Neural crest cell (in vitro differentiated cells): Measurements from ENCODE around the gene TOX3. TPM values are rescaled to one million over a fixed set of nuclear protein-coding genes. Genes with fewer than 3 reads are reported as not detected.

Experiments
- DNase-seq: peaks from one replicate; pipeline ENCODE4 v3.0.0; 2021; ENCODE audit warnings: low read depth, mixed read lengths, low spot score
- H3K27ac Mint-ChIP-seq: one replicate; pipeline ENCODE4 v1.8.0; 2021; ENCODE audit warnings: mild to moderate bottlenecking, mixed read lengths; ENCODE audit not compliant: unreplicated experiment
- H3K27me3 Mint-ChIP-seq: 2 replicates; pipeline ENCODE4 v1.8.0; 2021; ENCODE audit warnings: low read depth, mild to moderate bottlenecking, mixed read lengths
- H3K36me3 Mint-ChIP-seq: 2 replicates; pipeline ENCODE4 v1.8.0; 2021; ENCODE audit warnings: low read depth, mild to moderate bottlenecking, mixed read lengths
- H3K4me1 Mint-ChIP-seq: 2 replicates; pipeline ENCODE4 v1.8.0; 2021; ENCODE audit warnings: mixed read lengths
- H3K4me3 Mint-ChIP-seq: one replicate; pipeline ENCODE4 v1.8.0; 2021; ENCODE audit warnings: mild to moderate bottlenecking, mixed read lengths
- H3K9me3 Mint-ChIP-seq: 2 replicates; pipeline ENCODE4 v1.8.0; 2021; ENCODE audit warnings: mixed read lengths
- CTCF ChIP-seq: fragments of 200-600 bp; sonication (generic); conservative IDR thresholded peaks from 2 replicates; pipeline ENCODE4 v1.5.0; 2021; ENCODE audit warnings: antibody characterized with exemption, mild to moderate bottlenecking
- total RNA-seq: library from RNA; stranded (reverse); gene quantifications from 2 replicates; pipeline ENCODE4 v1.2.1, GENCODE V29; 2021

TOX3 gene
- total RNA-seq, 1 donor from 2014 or later: 37.5 TPM

- H3K27ac Mint-ChIP-seq: no peak overlapping the region
- H3K4me3 Mint-ChIP-seq: no peak overlapping the region
- H3K36me3 Mint-ChIP-seq: no peaks in the 10 kb centered on the region
- no peak for TF ChIP-seq CTCF
- peaks cover 4% of the 10 kb centered on the region for H3K9me3 Mint-ChIP-seq
- no peaks in the 10 kb centered on the region for H3K27me3 Mint-ChIP-seq
- no peak for DNase-seq
- peaks cover 12% of the 10 kb centered on the region for H3K4me1 Mint-ChIP-seq
These were observed 37.7 kb upstream of the TOX3 start for GRCh38 chr16:52584354-52585320.

- H3K9me3 Mint-ChIP-seq: no peaks in the 10 kb centered on the region
- no peak overlapping the region for H3K27ac Mint-ChIP-seq
- H3K4me1 Mint-ChIP-seq: peaks cover 26% of the 10 kb centered on the region
- no peaks in the 10 kb centered on the region for H3K27me3 Mint-ChIP-seq
- no peak overlapping the region for H3K4me3 Mint-ChIP-seq
- no peaks in the 10 kb centered on the region for H3K36me3 Mint-ChIP-seq
- DNase-seq: no peak
- peak; percentile 32 for TF ChIP-seq CTCF
These were observed 34.6 kb upstream of the TOX3 start for GRCh38 chr16:52581530-52581929.

- Mint-ChIP-seq H3K27me3 (no peaks in the 10 kb centered on the region), H3K4me3 (no peak overlapping the region), H3K4me1 (peaks cover 26% of the 10 kb centered on the region), H3K36me3 (no peaks in the 10 kb centered on the region), H3K9me3 (no peaks in the 10 kb centered on the region), H3K27ac (no peak overlapping the region)
- TF ChIP-seq CTCF: no peak
- DNase-seq: no peak
These were observed 33.5 kb upstream of the TOX3 start for GRCh38 chr16:52580488-52580887.

GRCh38 chr16:52578829-52579498, 32.0 kb upstream of the TOX3 start:
- DNase-seq: no peak
- Mint-ChIP-seq H3K27me3 (no peaks in the 10 kb centered on the region), H3K4me1 (peaks cover 15% of the 10 kb centered on the region), H3K36me3 (no peaks in the 10 kb centered on the region), H3K4me3 (no peak overlapping the region), H3K27ac (peak overlapping the region; percentile 54), H3K9me3 (no peaks in the 10 kb centered on the region)
- no peak for TF ChIP-seq CTCF

DNA sequence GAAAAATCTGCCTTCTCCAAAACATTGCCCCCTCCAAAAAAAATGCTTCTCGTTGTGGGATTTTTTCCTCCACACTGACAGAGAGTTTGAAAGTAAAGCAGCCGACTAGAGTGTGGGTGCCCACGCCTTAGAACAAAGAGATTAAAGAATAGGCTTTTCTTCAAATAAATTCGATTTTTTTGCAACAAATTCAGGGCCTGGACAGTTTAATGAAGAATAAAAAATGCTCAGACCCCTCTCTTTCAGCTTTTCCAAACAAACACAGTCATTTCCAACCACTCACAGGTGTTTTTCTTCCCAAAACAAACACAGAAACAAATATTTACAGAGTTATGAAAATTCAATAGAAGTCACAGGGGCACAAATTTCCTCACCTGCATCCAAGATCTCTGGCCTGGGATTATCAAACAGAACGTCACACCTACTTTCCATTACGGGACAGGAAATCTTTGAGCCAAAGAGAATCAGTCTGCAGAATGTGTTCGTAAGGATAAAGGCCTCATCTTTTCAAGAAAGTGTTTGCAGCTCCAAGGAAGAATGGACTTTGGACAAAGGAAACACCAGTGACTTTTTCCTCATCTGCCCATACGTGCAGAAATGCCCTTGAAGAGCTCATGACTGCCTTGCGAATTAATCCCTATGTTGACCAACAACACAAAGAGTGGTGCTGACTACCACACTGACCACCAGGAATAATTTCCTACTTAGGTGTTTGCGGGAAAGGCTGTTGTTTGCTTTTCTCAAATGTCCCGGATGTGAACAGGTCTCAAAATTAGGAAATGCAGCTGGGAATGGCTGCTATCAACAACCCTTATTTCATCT, 31.3 kb upstream of the TOX3 start:
- TF ChIP-seq CTCF: no peak
- Mint-ChIP-seq H3K9me3 (no peaks in the 10 kb centered on the region), H3K27ac (no peak overlapping the region), H3K4me1 (peaks cover 15% of the 10 kb centered on the region), H3K36me3 (no peaks in the 10 kb centered on the region), H3K27me3 (no peaks in the 10 kb centered on the region), H3K4me3 (no peak overlapping the region)
- no peak for DNase-seq
